Heart right ventricle (tissue), 16 donors: ENCODE results near the gene AP1B1. TPM values are rescaled to one million over a fixed set of nuclear protein-coding genes. Genes with fewer than 3 reads are reported as not detected.

Source experiments
- ATAC-seq, 8 donors: fragments of 200-7000 bp; cut with Tn5 transposase; one replicate each; pipeline ENCODE4 v1.9.1; 2020; ENCODE audit warnings: mild to moderate bottlenecking in 8 of 8, moderate library complexity in 8 of 8, moderate number of reproducible peaks in 1 of 8
- DNase-seq, 2 donors: peaks; one replicate each; pipeline ENCODE4 v3.0.0-alpha.2; 2020
- H3K27ac ChIP-seq, 10 donors: fragments of 200-600 bp; sonication (generic) in 2 of 10; one replicate each; pipeline versions ENCODE4 v1.5.0 to v1.8.0; 2020 to 2022; ENCODE audit warnings: mild to moderate bottlenecking in 3 of 10
- H3K27me3 ChIP-seq, 7 donors: fragments of 200-600 bp; one replicate each; pipeline ENCODE4 v1.8.0; 2021 to 2022; ENCODE audit warnings: mild to moderate bottlenecking in 2 of 7
- H3K36me3 ChIP-seq, 9 donors: fragments of 200-600 bp; sonication (generic) in 1 of 9; one replicate each; pipeline versions ENCODE4 v1.5.0 to v1.8.0; 2020 to 2022; ENCODE audit warnings: mild to moderate bottlenecking in 2 of 9
- H3K4me1 ChIP-seq, 9 donors: fragments of 200-600 bp; sonication (generic) in 1 of 9; one replicate each; pipeline versions ENCODE4 v1.5.0 to v1.8.0; 2020 to 2022; ENCODE audit warnings: mild to moderate bottlenecking in 4 of 9
- H3K4me3 ChIP-seq, 10 donors: fragments of 200-600 bp; sonication (generic) in 2 of 10; one replicate each; pipeline versions ENCODE4 v1.5.0 to v1.8.0; 2020 to 2022; ENCODE audit warnings: mild to moderate bottlenecking in 7 of 10, moderate library complexity in 2 of 10
- H3K9me3 ChIP-seq, 11 donors: fragments of 200-600 bp in 10 of 11; sonication (generic) in 2 of 11; one replicate each; pipeline versions ENCODE4 v1.5.0 to v1.8.0; 2013 to 2022; ENCODE audit warnings: mild to moderate bottlenecking in 2 of 11, control low read depth in 1 of 11, moderate library complexity in 1 of 11
- CTCF ChIP-seq, 9 donors: fragments of 200-600 bp; sonication (generic) in 2 of 9; IDR thresholded peaks; one replicate each; pipeline versions ENCODE4 v1.5.0 to v1.8.0; 2021 to 2022; ENCODE audit warnings: antibody characterized with exemption in 9 of 9, mild to moderate bottlenecking in 5 of 9, moderate library complexity in 1 of 9
- WGBS, 2 donors: extraction: QIAGEN DNeasy Blood & Tissue Kit; methylation state at CpG; one replicate each; pipeline ENCODE4 v1.1.7; 2013; ENCODE audit warnings: inconsistent platforms in 1 of 2; 5-methylcytosine and 5-hydroxymethylcytosine counted together
- intact Hi-C, 10 donors: fragments of 100-400 bp; cut with DNase I; formaldehyde crosslinking; loops; one replicate each; pipeline versions ENCODE4 v1.11.1 to v1.14.2; 2022
- polyA plus RNA-seq, 2 donors: library from polyadenylated mRNA; stranded (reverse); fragments of 200-250 nt; gene quantifications; one replicate each; pipeline ENCODE4 v1.2.3, GENCODE V29; 2013
- total RNA-seq, 10 donors: library from RNA; stranded (reverse); fragmentation: NEBNext Ultra II Directional in 3 of 10; extraction: Animal tissue kit (Norgen Biotek cat#: 25700) in 3 of 10; gene quantifications; one replicate each; pipeline versions ENCODE4 v1.2.1 to v1.2.4, GENCODE V29; 2021 to 2023
- donor health status: Arrhythmogenic right ventricular cardiomyopathy.
- donor health status: ischemic (EF 13 %, LVEDD 7.1; RV severe dilation, severe dysfunction).
- donor health status: healthy with polysubstance abuse.
- donor health status: DM: no; HTN: yes; CAD: no.
- donor health status: DM: no; HTN: no; CAD: no.
- donor health status: ischemic (EF 25% LVEDD 6.9; RV normal size, moderate dysfunction).
- donor health status: ischemic (EF 25% LVEDD 5.7; RV mildly dilated, moderate dysfunction).
- donor health status: healthy.
- donor health status: DM: yes; HTN: yes; CAD: no.
- donor health status: Ischemic cardiomyopathy.
- donor health status: ischemic (EF 35%, LVEDD 5.7; RV mildly dilated, moderate dysfunction).
- donor health status: nonischemic (EF 11% LVEDD 7.7; RV severe dilation, severe dysfunction).
- donor health status: DM: yes; HTN: yes; CAD: no.
- donor health status: PGD.
- donor health status: ischemic (EF 29% LVEDD 5.4; RV normal size, mild dysfunction).
- donor health status: nonischemic (EF 23%, LVEDD 6.1; RV moderate dilation, normal function).

Gene AP1B1
- total and polyA plus RNA-seq, 12 donors = 18.4 to 51.5 (median 29.0) TPM

DNA sequence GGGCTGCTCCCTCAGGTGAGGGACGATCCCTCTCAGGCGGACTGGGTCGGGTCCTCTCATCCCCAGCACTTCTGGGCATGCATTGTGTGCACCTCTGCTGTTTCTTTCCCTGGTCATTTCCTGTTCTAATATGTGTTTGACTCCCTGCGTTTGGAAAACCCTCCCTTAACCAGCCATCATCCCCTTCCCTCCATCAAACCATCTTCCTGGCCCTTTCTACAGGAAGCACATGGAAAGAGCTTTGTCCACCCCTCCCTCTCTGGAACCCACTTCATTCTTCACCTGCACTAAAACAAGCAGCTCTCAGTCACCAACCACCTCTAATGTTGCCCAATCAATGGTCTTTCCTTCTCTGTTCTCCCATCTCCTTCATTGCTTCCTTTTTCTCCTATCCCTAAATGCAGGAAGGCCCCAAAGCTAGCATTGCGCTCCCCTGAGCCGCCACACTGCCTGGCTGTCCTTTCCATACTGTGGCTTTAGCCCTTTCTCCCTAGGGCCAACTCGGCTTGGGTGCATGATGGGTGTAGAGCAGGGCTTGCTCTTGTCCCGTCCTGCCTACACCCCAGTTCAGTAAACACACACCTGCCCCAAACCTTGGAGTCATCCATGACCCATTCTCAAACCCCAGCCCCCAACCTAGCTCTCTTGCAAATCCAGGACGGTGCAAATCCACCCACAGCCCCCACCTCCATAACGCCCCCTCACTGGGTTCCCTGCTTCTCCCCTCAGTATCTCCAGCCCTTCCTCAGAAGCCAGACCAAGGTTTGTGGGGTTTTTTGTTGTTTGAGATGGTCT lies 87.4 kb downstream of the AP1B1 start:
- Histone ChIP-seq H3K27ac (no peak overlapping the region), H3K36me3 (peaks cover 9 to 59% (median 46%) of the 10 kb centered on the region in 9 donors), H3K4me3 (no peak overlapping the region), H3K4me1 (peaks cover 2 to 26% (median 12%) of the 10 kb centered on the region in 9 donors), H3K9me3 (no peaks in the 10 kb centered on the region), H3K27me3 (no peaks in the 10 kb centered on the region)
- no peak for DNase-seq
- TF ChIP-seq CTCF (IDR thresholded peaks at IDR 0.05) = no peak
- no peak for ATAC-seq
- intact Hi-C loops = loop anchor here in 1 of 10 donors (5.0 kb wide), 1 partner anchor 56 kb away; no protein-coding TSS in a partner anchor
- WGBS, 2 donors = 74 to 76% methylated on average over 10 of the region's 10 CpGs

DNA sequence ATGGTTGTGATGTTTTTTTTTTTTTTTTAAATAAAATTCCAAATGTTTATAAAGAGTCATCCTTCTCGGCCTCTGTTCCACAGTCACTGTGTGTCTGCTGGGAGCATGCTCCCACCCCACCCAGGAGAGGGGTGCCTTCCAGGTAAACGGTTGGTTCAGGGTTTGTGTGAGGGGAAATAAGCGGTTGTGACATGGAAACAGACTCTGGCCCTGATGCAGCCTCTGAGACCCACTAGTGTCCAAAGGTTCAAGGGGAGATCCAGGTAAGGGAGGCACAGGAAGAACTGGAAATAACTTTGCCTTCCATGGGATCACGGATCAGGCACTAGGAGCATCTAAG lies 87.9 kb downstream of the AP1B1 start:
- TF ChIP-seq CTCF (IDR thresholded peaks at IDR 0.05) = no peak
- H3K9me3 ChIP-seq = no peaks in the 10 kb centered on the region
- no peaks in the 10 kb centered on the region for H3K27me3 ChIP-seq
- H3K27ac ChIP-seq = no peak overlapping the region
- no peak overlapping the region for H3K4me3 ChIP-seq
- DNase-seq (no peak), ATAC-seq (no peak)
- peaks cover 9 to 64% (median 52%) of the 10 kb centered on the region in 9 donors for H3K36me3 ChIP-seq
- H3K4me1 ChIP-seq = peaks cover 2 to 20% (median 10%) of the 10 kb centered on the region in 9 donors
- intact Hi-C loops = loop anchor here in 1 of 10 donors (5.0 kb wide), 1 partner anchor 57 kb away; no protein-coding TSS in a partner anchor
- WGBS, 2 donors = 67 to 69% methylated on average over 4 of the region's 4 CpGs

DNA sequence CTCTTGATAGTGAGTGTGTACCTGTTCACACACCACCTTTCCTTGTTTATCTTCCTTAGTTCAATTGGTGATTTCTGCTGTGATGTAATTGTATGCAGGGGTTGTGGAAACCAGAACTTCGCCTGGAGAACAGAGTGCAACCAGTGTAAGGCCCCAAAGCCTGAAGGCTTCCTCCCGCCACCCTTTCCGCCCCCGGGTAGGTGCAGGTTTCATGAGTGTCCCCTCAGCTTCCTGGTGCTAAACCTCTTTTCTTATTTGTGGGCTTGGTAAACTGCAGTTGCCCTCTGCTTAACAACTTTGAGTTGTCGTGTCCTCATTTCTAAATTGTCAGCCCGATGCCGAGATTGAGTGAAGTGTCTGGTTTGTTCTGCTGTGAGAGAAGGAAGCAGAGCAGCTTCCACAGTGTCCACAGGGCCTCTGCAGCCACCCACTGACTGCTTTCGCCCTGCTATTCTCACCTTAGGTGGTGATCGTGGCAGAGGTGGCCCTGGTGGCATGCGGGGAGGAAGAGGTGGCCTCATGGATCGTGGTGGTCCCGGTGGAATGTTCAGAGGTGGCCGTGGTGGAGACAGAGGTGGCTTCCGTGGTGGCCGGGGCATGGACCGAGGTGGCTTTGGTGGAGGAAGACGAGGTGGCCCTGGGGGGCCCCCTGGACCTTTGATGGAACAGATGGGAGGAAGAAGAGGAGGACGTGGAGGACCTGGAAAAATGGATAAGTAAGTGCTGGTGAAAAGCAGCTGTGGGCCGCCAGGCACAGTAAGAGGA lies 89.1 kb downstream of the AP1B1 start:
- 88 to 89% methylated on average over 19 of the region's 19 CpGs for WGBS, 2 donors
- DNase-seq = no peak
- no peak overlapping the region for H3K27ac ChIP-seq
- no peaks in the 10 kb centered on the region for H3K27me3 ChIP-seq
- peaks cover 12 to 76% (median 61%) of the 10 kb centered on the region in 9 donors for H3K36me3 ChIP-seq
- peaks cover 2 to 18% (median 10%) of the 10 kb centered on the region in 9 donors for H3K4me1 ChIP-seq
- H3K4me3 ChIP-seq = no peak overlapping the region
- ATAC-seq = no peak
- H3K9me3 ChIP-seq = no peaks in the 10 kb centered on the region
- no peak for TF ChIP-seq CTCF (IDR thresholded peaks at IDR 0.05)
- intact Hi-C loops = loop anchor here in 1 of 10 donors (10.0 kb wide), 1 partner anchor 225 kb away; no protein-coding TSS in a partner anchor

DNA sequence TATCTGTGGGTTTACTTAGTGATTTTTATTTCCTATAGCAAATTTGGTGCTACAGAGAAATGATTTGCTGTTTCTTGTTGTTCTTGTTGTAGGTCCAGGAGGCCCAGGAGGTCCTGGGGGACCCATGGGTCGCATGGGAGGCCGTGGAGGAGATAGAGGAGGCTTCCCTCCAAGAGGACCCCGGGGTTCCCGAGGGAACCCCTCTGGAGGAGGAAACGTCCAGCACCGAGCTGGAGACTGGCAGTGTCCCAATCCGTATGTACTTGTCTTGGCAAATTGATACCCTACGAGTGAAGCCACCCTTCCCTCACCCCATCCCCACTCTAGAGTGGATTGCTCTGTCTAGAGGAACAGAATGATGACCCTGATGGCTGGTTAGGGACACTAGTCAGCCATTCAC lies 89.7 kb downstream of the AP1B1 start:
- Histone ChIP-seq H3K36me3 (peaks cover 12 to 82% (median 68%) of the 10 kb centered on the region in 9 donors), H3K9me3 (no peaks in the 10 kb centered on the region), H3K27ac (no peak overlapping the region), H3K27me3 (no peaks in the 10 kb centered on the region), H3K4me1 (peaks cover 2 to 18% (median 10%) of the 10 kb centered on the region in 9 donors), H3K4me3 (no peak overlapping the region)
- WGBS, 2 donors = 67 to 69% methylated on average over 8 of the region's 8 CpGs
- ATAC-seq (no peak), DNase-seq (no peak)
- intact Hi-C loops = loop anchor here in 1 of 10 donors (10.0 kb wide), 1 partner anchor 226 kb away; no protein-coding TSS in a partner anchor
- no peak for TF ChIP-seq CTCF (IDR thresholded peaks at IDR 0.05)
